Esophagus muscularis mucosa (tissue), 4 donors: ENCODE results near the gene HLX. TPM values are rescaled to one million over a fixed set of nuclear protein-coding genes. Genes with fewer than 3 reads are reported as not detected.

Experiments
- DNase-seq: peaks from one replicate; pipeline ENCODE4 v3.0.0-alpha.2; 2017; ENCODE audit errors: extremely low spot score
- H3K27ac ChIP-seq, 4 donors: fragments of 200-600 bp; sonication (generic); replicated peaks in 1 of 4; 1 replicate in 3 of 4; 2 replicates in 1 of 4; pipeline ENCODE4 v1.5.1; 2016 to 2019; ENCODE audit warnings: mild to moderate bottlenecking in 1 of 4
- H3K27me3 ChIP-seq, 4 donors: fragments of 200-600 bp; sonication (generic); one replicate each; pipeline versions ENCODE4 v1.5.1 to v1.6.0; 2016 to 2019
- H3K36me3 ChIP-seq, 4 donors: fragments of 200-600 bp; sonication (generic); one replicate each; pipeline ENCODE4 v1.5.1; 2016 to 2019
- H3K4me1 ChIP-seq, 4 donors: fragments of 200-600 bp; sonication (generic); one replicate each; pipeline ENCODE4 v1.5.1; 2016 to 2019
- H3K4me3 ChIP-seq, 4 donors: fragments of 200-600 bp; sonication (generic); 1 replicate in 2 of 4; 2 replicates in 2 of 4; pipeline ENCODE4 v1.5.1; 2016 to 2019; ENCODE audit warnings: mild to moderate bottlenecking in 4 of 4, moderate library complexity in 1 of 4
- H3K9me3 ChIP-seq, 4 donors: fragments of 200-600 bp; sonication (generic); 1 replicate in 3 of 4; 2 replicates in 1 of 4; pipeline ENCODE4 v1.5.1; 2016 to 2019
- EP300 ChIP-seq: sonication (generic); formaldehyde crosslinking; IDR thresholded peaks from one replicate; pipeline ENCODE4 v1.6.1; 2017; ENCODE audit warnings: antibody characterized with exemption
- POLR2A ChIP-seq: fragments of 450-650 bp; IDR thresholded peaks from one replicate; pipeline ENCODE4 v1.6.1; 2017; ENCODE audit warnings: antibody characterized with exemption, moderate library complexity, mild to moderate bottlenecking, low read depth
- POLR2AphosphoS5 ChIP-seq, 2 donors: sonication (generic); formaldehyde crosslinking; IDR thresholded peaks; one replicate each; pipeline ENCODE4 v1.6.1; 2017; ENCODE audit warnings: antibody characterized with exemption in 2 of 2
- WGBS: methylation state at CpG from one replicate; pipeline ENCODE4 v1.1.5; 2018; 5-methylcytosine and 5-hydroxymethylcytosine counted together
- intact Hi-C: fragments of 100-400 bp; cut with DNase I; formaldehyde crosslinking; loops from one replicate; pipeline ENCODE4 v1.15.1; 2023
- total RNA-seq, 4 donors: library from RNA; depleted of rRNA; stranded (reverse); fragments of >200 nt; gene quantifications; one replicate each; pipeline versions ENCODE4 v1.1.0 to v1.2.1, GENCODE V29; 2016
- TF ChIP-seq, protein P1 (sequence below), 3 experiments: fragments of 200-600 bp in 2 of 3; fragments of 450-650 bp in 1 of 3; sonication (generic) in 2 of 3; IDR thresholded peaks; one replicate each; pipeline ENCODE4 v1.5.1; 2017 to 2019; ENCODE audit warnings: antibody characterized with exemption in 3 of 3, mild to moderate bottlenecking in 2 of 3, moderate library complexity in 1 of 3

Gene HLX
- total RNA-seq, 4 donors from 2014 or later: 8.7 to 27.3 (median 16.1) TPM

DNA sequence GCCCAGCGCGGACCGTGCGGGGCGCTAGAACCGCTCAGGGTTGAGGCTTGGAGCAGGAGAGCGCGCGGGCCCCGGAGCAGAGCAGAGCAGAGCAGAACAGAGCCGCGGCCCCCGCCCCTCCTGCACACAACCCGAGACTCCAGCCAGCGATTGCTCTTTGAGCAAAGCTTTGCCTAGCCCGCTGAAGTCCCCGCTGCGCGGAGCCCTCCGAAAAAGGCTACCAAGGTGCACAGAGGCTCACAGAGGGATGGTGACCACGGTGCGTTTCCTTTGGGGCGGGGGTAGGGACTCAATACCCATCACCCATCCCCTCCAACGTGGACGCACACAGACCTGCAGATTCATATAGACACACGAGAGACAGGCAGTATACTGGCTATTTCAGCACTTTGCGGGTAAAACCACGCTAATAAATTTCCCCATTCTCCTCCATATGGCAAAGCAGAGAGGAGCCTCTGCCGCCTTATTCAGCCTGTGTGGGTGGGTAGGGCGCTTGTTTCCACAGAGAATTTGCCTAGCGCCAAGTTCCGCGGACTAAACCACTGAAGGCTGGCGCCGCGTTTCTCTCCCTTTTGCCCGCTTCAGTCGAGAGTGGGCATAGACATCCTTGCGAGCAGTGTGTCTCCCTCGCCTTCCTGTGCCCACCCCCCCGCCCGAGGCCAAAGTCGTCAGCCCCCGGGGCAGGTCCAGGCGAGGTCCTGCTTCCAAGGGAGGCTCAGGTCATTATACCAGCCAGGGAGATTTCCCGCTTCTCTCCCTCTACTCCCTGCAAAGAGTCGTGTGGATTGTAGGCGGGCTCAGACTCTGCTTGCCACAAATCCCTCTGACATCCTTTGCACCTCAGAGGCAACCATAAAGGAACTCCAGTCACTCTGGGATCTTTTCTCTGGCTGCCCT is 8.5 kb downstream of the HLX start:
- Histone ChIP-seq H3K4me1 (peaks cover 20 to 32% (median 30%) of the 10 kb centered on the region in 4 donors), H3K9me3 (no peaks in the 10 kb centered on the region), H3K36me3 (peaks cover 14 to 38% (median 29%) of the 10 kb centered on the region in 4 donors), H3K27me3 (peaks cover 11 to 66% (median 28%) of the 10 kb centered on the region in 4 donors), H3K4me3 (peak overlapping the region; percentile 22 to 33 (median 28)), H3K27ac (no peak overlapping the region)
- intact Hi-C loops: no loop called here
- TF ChIP-seq POLR2AphosphoS5 (IDR thresholded peaks at IDR 0.05) (no peak), EP300 (no peak), POLR2A (no peak)
- TF ChIP-seq, protein P1, sequence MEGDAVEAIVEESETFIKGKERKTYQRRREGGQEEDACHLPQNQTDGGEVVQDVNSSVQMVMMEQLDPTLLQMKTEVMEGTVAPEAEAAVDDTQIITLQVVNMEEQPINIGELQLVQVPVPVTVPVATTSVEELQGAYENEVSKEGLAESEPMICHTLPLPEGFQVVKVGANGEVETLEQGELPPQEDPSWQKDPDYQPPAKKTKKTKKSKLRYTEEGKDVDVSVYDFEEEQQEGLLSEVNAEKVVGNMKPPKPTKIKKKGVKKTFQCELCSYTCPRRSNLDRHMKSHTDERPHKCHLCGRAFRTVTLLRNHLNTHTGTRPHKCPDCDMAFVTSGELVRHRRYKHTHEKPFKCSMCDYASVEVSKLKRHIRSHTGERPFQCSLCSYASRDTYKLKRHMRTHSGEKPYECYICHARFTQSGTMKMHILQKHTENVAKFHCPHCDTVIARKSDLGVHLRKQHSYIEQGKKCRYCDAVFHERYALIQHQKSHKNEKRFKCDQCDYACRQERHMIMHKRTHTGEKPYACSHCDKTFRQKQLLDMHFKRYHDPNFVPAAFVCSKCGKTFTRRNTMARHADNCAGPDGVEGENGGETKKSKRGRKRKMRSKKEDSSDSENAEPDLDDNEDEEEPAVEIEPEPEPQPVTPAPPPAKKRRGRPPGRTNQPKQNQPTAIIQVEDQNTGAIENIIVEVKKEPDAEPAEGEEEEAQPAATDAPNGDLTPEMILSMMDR (IDR thresholded peaks at IDR 0.05): no peak
- DNase-seq: peak; percentile 83
- WGBS: 29% methylated on average over 30 of the region's 48 CpGs

DNA sequence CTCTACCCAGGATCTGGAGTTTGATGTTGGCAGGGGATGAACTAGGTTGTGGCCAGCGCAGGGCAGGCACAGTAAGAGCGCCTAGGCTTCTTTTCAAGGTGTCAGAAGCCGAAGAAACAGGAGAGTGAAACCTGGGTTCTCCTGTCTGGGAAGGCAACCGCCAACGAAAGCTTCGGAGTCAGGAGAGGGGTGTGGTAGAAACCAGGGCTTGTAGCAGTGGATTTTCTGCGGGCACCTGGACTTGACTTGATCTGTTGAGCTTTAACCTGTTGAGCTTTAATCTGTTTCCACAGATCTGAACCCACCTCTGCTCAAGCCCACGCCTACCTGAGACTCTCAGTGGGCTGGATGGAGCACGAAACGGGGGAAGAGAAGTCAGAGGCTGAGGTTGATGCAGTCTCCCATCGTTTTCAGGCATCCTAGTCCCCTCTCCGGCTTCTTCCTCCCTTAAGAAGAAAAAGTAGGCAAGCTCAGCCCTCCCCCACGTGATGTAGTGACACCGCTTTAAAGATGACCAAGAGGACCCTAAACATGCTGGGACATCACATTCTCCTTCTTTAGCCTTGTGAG is 9.3 kb downstream of the HLX start:
- 71% methylated on average over 10 of the region's 14 CpGs for WGBS

DNA sequence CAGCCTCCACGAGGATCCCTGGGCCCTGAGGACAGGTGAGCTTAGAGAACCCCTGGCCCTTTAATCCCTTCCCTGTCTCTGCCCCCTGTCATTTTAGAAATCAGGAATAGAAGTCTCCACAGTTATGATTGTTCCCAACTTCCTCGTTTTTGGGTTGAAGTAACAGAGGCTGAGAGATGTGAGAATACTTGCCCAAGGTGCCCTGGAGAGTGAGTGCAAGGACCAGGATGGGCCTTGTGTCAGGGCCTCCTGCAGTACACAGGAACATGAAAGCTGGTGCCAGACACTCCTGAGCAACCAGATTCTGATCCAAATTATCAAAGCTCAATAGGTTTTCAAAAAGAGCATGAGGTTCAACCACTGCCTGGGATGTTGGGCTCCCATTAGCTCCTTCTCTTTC is 10.1 kb downstream of the HLX start:
- peaks cover 11 to 82% (median 41%) of the 10 kb centered on the region in 4 donors for H3K27me3 ChIP-seq
- TF ChIP-seq EP300 (no peak), POLR2AphosphoS5 (IDR thresholded peaks at IDR 0.05) (no peak), POLR2A (no peak)
- TF ChIP-seq, protein P1 (IDR thresholded peaks at IDR 0.05): no peak
- intact Hi-C loops: no loop called here

More for the DNA sequence above, 9.3 kb downstream of the HLX start:
- Histone ChIP-seq H3K9me3 (no peaks in the 10 kb centered on the region), H3K4me1 (peaks cover 16 to 29% (median 27%) of the 10 kb centered on the region in 4 donors), H3K36me3 (peaks cover 14 to 30% (median 24%) of the 10 kb centered on the region in 4 donors), H3K27ac (no peak overlapping the region), H3K4me3 (no peak overlapping the region), H3K27me3 (peaks cover 11 to 74% (median 32%) of the 10 kb centered on the region in 4 donors)
- intact Hi-C loops: no loop called here
- peak; percentile 74 for DNase-seq
- TF ChIP-seq POLR2A (no peak), POLR2AphosphoS5 (IDR thresholded peaks at IDR 0.05) (no peak), EP300 (no peak)
- TF ChIP-seq, protein P1 (IDR thresholded peaks at IDR 0.05): no peak

GRCh38 chr1:220889848-220890287 is 10.6 kb downstream of the HLX start:
- intact Hi-C loops: no loop called here
- TF ChIP-seq EP300 (no peak), POLR2AphosphoS5 (IDR thresholded peaks at IDR 0.05) (no peak), POLR2A (no peak)
- TF ChIP-seq, protein P1 (IDR thresholded peaks at IDR 0.05): no peak
- Histone ChIP-seq H3K4me1 (peaks cover 17 to 41% (median 38%) of the 10 kb centered on the region in 4 donors), H3K4me3 (no peak overlapping the region), H3K9me3 (no peaks in the 10 kb centered on the region), H3K36me3 (peaks cover 3 to 17% (median 10%) of the 10 kb centered on the region in 4 donors), H3K27ac (no peak overlapping the region), H3K27me3 (peaks cover 11 to 87% (median 46%) of the 10 kb centered on the region in 4 donors)
- DNase-seq: peak; percentile 47
- WGBS: 83% methylated on average over 15 of the region's 15 CpGs

More for the DNA sequence above, 10.1 kb downstream of the HLX start:
- peak; percentile 77 for DNase-seq
- WGBS: 56% methylated on average over 2 of the region's 2 CpGs
- Histone ChIP-seq H3K27ac (no peak overlapping the region), H3K9me3 (no peaks in the 10 kb centered on the region), H3K4me3 (no peak overlapping the region), H3K4me1 (peaks cover 15 to 38% (median 35%) of the 10 kb centered on the region in 4 donors), H3K36me3 (peaks cover 9 to 22% (median 15%) of the 10 kb centered on the region in 4 donors)
